ENCODE data around the gene GOLGB1.

Gene GOLGB1

GRCh38 chr3:121627211-121627610, 122.3 kb downstream of the GOLGB1 start:
- DNase-seq: no peak

GRCh38 chr3:121626495-121626894, 123.0 kb downstream of the GOLGB1 start:
- DNase-seq: no peak

- DNase-seq: no peak
These were observed 125.2 kb downstream of the GOLGB1 start for GRCh38 chr3:121624147-121624899.

DNA sequence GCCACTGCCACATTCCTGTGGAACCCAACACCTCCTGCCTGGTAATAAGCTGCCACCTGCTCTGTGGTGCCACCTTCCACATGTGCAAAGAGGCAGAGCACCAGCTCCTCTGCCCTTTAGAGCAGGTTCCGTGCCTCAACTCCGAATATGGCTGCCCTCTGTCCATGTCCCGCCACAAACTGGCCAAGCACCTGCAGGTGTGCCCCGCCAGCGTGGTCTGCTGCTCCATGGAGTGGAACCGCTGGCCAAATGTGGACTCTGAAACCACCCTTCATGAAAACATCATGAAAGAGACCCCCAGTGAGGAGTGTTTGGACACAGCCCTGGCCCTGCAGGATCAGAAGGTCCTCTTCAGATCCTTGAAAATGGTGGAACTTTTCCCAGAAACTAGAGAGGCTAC, 128.1 kb downstream of the GOLGB1 start:
- DNase-seq: no peak

GRCh38 chr3:121619691-121620090, 129.8 kb downstream of the GOLGB1 start:
- no peak for DNase-seq

All from activated naive CD4-positive, alpha-beta T cell treated with Interleukin-2 at 50 U/mL for 16 hours (primary cell).